CD14-positive monocyte (primary cell): Measurements from ENCODE around the gene KTI12. TPM values are rescaled to one million over a fixed set of nuclear protein-coding genes. Genes with fewer than 3 reads are reported as not detected.

Experiments used
- DNase-seq, 3 donors: peaks; one replicate each; pipeline ENCODE4 v3.0.0-alpha.2; 2011 to 2022
- H2AFZ ChIP-seq: 2 replicates; pipeline ENCODE4 v1.6.0; 2012; ENCODE audit warnings: mild to moderate bottlenecking, low read depth, low read length, inconsistent platforms; ENCODE audit not compliant: insufficient read depth, poor library complexity, severe bottlenecking
- H3K27ac ChIP-seq, 2 donors: 1 replicate in 1 of 2; 2 replicates in 1 of 2; pipeline ENCODE4 v1.5.1; 2012 to 2013; ENCODE audit warnings: low read length in 2 of 2, control low read depth in 1 of 2, inconsistent platforms in 1 of 2, low read depth in 1 of 2, mild to moderate bottlenecking in 1 of 2
- H3K27me3 ChIP-seq, 2 donors: one replicate each; pipeline versions ENCODE4 v1.6.0 to v1.6.1; 2011 to 2013; ENCODE audit warnings: low read length in 2 of 2; ENCODE audit not compliant: control insufficient read depth in 2 of 2, insufficient read depth in 2 of 2
- H3K36me3 ChIP-seq, 2 donors: replicated peaks in 1 of 2; 1 replicate in 1 of 2; 2 replicates in 1 of 2; pipeline versions ENCODE4 v1.5.1 to v1.6.1; 2012 to 2013; ENCODE audit warnings: low read length in 2 of 2, control low read depth in 1 of 2, inconsistent platforms in 1 of 2, mild to moderate bottlenecking in 1 of 2; ENCODE audit not compliant: insufficient read depth in 2 of 2, control insufficient read depth in 1 of 2
- H3K4me1 ChIP-seq, 2 donors: 1 replicate in 1 of 2; 2 replicates in 1 of 2; pipeline versions ENCODE4 v1.5.1 to v1.6.1; 2012 to 2013; ENCODE audit warnings: low read length in 2 of 2, control low read depth in 1 of 2, inconsistent platforms in 1 of 2, mild to moderate bottlenecking in 1 of 2, moderate library complexity in 1 of 2; ENCODE audit not compliant: insufficient read depth in 2 of 2, control insufficient read depth in 1 of 2
- H3K4me2 ChIP-seq: replicated peaks from 2 replicates; pipeline ENCODE3; 2012; ENCODE audit warnings: low read length, moderate library complexity, mild to moderate bottlenecking; ENCODE audit not compliant: poor library complexity, severe bottlenecking; ENCODE audit errors: extremely low read depth
- H3K4me3 ChIP-seq, 3 experiments: fragments of 200-600 bp in 1 of 3; sonication (generic) in 1 of 3; replicated peaks in 1 of 3; 1 replicate in 2 of 3; 2 replicates in 1 of 3; pipeline ENCODE4 v1.5.1; 2011 to 2013; ENCODE audit warnings: low read length in 3 of 3, mild to moderate bottlenecking in 3 of 3, control low read depth in 2 of 3, low read depth in 2 of 3, inconsistent platforms in 1 of 3, moderate library complexity in 1 of 3
- H3K79me2 ChIP-seq: 2 replicates; pipeline ENCODE4 v1.6.0; 2012; ENCODE audit warnings: mild to moderate bottlenecking, control low read depth, inconsistent platforms, low read length, moderate library complexity; ENCODE audit not compliant: insufficient read depth
- H3K9ac ChIP-seq: 2 replicates; pipeline ENCODE4 v1.6.0; 2017; ENCODE audit warnings: low read length, mild to moderate bottlenecking; ENCODE audit not compliant: insufficient read depth, poor library complexity, severe bottlenecking
- H3K9me3 ChIP-seq, 2 donors: replicated peaks in 1 of 2; 1 replicate in 1 of 2; 2 replicates in 1 of 2; pipeline versions ENCODE4 v1.5.1 to v1.6.1; 2012 to 2013; ENCODE audit warnings: low read length in 2 of 2, control low read depth in 1 of 2; ENCODE audit not compliant: control insufficient read depth in 1 of 2, insufficient read depth in 1 of 2
- H4K20me1 ChIP-seq: 2 replicates; pipeline ENCODE4 v1.6.0; 2012; ENCODE audit warnings: mild to moderate bottlenecking, low read length, control low read depth, moderate library complexity; ENCODE audit not compliant: insufficient read depth
- H3K27ac Mint-ChIP-seq, 7 donors: one replicate each; pipeline ENCODE4 v1.8.0; 2020; ENCODE audit warnings: mild to moderate bottlenecking in 7 of 7, mixed read lengths in 7 of 7, moderate library complexity in 6 of 7, inconsistent platforms in 2 of 7
- H3K27me3 Mint-ChIP-seq, 3 donors: one replicate each; pipeline ENCODE4 v1.8.0; 2021 to 2022; ENCODE audit warnings: low read depth in 3 of 3, mild to moderate bottlenecking in 3 of 3, mixed read lengths in 3 of 3, moderate library complexity in 3 of 3, inconsistent platforms in 1 of 3
- H3K36me3 Mint-ChIP-seq, 2 donors: one replicate each; pipeline ENCODE4 v1.8.0; 2020; ENCODE audit warnings: mixed read lengths in 2 of 2, inconsistent platforms in 1 of 2, mild to moderate bottlenecking in 1 of 2
- H3K4me1 Mint-ChIP-seq: one replicate; pipeline ENCODE4 v1.8.0; 2020; ENCODE audit warnings: mild to moderate bottlenecking, mixed read lengths
- H3K4me3 Mint-ChIP-seq, 2 donors: one replicate each; pipeline ENCODE4 v1.8.0; 2020; ENCODE audit warnings: mild to moderate bottlenecking in 2 of 2, mixed read lengths in 2 of 2, moderate library complexity in 1 of 2
- H3K9me3 Mint-ChIP-seq, 7 donors: one replicate each; pipeline ENCODE4 v1.8.0; 2020 to 2022; ENCODE audit warnings: mixed read lengths in 7 of 7, mild to moderate bottlenecking in 6 of 7, moderate library complexity in 6 of 7, inconsistent platforms in 2 of 7
- WGBS: methylation state at CpG from one replicate; pipeline ENCODE4 v1.1.5; 2013; ENCODE audit warnings: missing lambda C conversion rate; ENCODE audit not compliant: insufficient coverage; 5-methylcytosine and 5-hydroxymethylcytosine counted together
- intact Hi-C, 2 donors: fragments of 100-400 bp; cut with micrococcal nuclease; formaldehyde crosslinking; loops; one replicate each; pipeline versions ENCODE4 v1.15.0 to v1.15.1; 2023
- polyA plus RNA-seq, 3 donors: library from polyadenylated mRNA; depleted of rRNA in 1 of 3; unstranded in 2 of 3; stranded (reverse) in 1 of 3; fragments of 300-500 nt in 2 of 3; fragments of >200 nt in 1 of 3; fragmentation: Illumina TruSeq in 2 of 3; gene quantifications; 1 replicate in 2 of 3; 2 replicates in 1 of 3; pipeline ENCODE4 v1.2.3, GENCODE V29; 2012 to 2021
- small RNA-seq: library from RNA; depleted of rRNA; stranded (forward); fragments of <200 nt; gene quantifications from one replicate; pipeline ENCODE3, GENCODE V24; 2012; ENCODE audit warnings: low read depth; ENCODE audit not compliant: insufficient read length
- TF ChIP-seq, protein P1 (sequence below): fragments of 200-600 bp; IDR thresholded peaks from one replicate; pipeline ENCODE4 v1.8.0; 2022; ENCODE audit warnings: antibody characterized with exemption, mild to moderate bottlenecking

KTI12 gene
- polyA plus RNA-seq, 3 donors, result 6.4 to 18.2 (median 16.2) TPM

DNA sequence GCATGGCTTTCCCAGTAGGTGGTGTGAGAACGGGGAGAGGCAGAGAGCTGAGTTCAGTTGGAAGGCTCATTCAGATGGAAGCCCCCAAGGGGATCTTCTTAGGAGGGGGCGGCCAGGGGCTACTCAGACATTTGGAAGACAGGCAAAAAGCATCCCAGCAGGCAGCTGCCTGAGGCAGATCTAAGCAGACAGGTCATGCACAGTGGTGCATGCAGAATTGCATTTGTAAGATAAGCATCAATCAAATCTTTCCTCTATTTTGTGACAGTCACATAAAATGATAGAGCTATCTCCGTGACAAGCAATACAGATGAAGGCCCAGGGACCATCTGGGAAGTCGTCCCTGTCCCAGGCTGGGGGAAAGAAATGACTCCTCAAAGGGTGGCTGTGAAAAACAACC is 46.9 kb downstream of the KTI12 start:
- no peak overlapping the region for H3K27ac Mint-ChIP-seq
- 94% methylated on average over 4 of the region's 4 CpGs for WGBS
- no peak overlapping the region for H3K27ac ChIP-seq

DNA sequence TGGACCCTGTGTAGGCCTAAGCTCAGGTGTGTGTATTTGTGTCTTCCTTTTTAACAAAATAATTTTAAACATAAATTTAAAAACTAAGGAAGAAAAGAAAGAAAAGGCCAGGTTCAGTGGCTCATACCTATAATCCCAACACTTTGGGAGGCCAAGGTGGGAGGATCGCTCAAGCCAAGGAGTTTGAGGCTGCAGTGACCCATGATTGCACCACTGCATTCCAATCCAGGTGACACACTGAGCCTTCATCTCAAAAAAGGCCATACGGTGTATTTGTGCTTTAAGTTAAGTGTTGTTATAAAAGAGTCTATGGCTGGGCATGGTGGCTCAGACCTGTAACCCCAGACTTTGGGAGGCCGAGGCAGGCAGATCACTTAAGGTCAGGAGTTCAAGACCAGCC is 51.4 kb downstream of the KTI12 start:
- TF ChIP-seq, protein P1, sequence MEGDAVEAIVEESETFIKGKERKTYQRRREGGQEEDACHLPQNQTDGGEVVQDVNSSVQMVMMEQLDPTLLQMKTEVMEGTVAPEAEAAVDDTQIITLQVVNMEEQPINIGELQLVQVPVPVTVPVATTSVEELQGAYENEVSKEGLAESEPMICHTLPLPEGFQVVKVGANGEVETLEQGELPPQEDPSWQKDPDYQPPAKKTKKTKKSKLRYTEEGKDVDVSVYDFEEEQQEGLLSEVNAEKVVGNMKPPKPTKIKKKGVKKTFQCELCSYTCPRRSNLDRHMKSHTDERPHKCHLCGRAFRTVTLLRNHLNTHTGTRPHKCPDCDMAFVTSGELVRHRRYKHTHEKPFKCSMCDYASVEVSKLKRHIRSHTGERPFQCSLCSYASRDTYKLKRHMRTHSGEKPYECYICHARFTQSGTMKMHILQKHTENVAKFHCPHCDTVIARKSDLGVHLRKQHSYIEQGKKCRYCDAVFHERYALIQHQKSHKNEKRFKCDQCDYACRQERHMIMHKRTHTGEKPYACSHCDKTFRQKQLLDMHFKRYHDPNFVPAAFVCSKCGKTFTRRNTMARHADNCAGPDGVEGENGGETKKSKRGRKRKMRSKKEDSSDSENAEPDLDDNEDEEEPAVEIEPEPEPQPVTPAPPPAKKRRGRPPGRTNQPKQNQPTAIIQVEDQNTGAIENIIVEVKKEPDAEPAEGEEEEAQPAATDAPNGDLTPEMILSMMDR, result no peak
- Mint-ChIP-seq H3K4me3 (no peak overlapping the region), H3K9me3 (peaks cover 0 to 6% (median 1%) of the 10 kb centered on the region in 7 donors), H3K4me1 (no peaks in the 10 kb centered on the region), H3K36me3 (no peaks in the 10 kb centered on the region), H3K27me3 (peaks cover 0 to 9% (median 3%) of the 10 kb centered on the region in 3 donors), H3K27ac (no peak overlapping the region)
- no CpG with 5 or more reads among the region's 3 CpGs for WGBS
- H3K9ac ChIP-seq, result no peak overlapping the region
- H3K4me1 ChIP-seq, result no peaks in the 10 kb centered on the region
- no peak overlapping the region for H3K4me2 ChIP-seq
- no peak overlapping the region for H3K4me3 ChIP-seq
- intact Hi-C loops, result no loop called here
- no peak overlapping the region for H2AFZ ChIP-seq
- H3K27ac ChIP-seq, result no peak overlapping the region
- no peaks in the 10 kb centered on the region for H3K27me3 ChIP-seq
- no peak for DNase-seq
- H4K20me1 ChIP-seq, result no peaks in the 10 kb centered on the region
- H3K36me3 ChIP-seq, result no peaks in the 10 kb centered on the region
- no peaks in the 10 kb centered on the region for H3K9me3 ChIP-seq
- H3K79me2 ChIP-seq, result no peaks in the 10 kb centered on the region

More for the DNA sequence above, 46.9 kb downstream of the KTI12 start:
- H2AFZ ChIP-seq, result no peak overlapping the region
- Mint-ChIP-seq H3K27me3 (peaks cover 29 to 41% (median 35%) of the 10 kb centered on the region in 3 donors), H3K36me3 (peaks cover 0 to 4% of the 10 kb centered on the region in 2 donors), H3K4me1 (peaks cover 7% of the 10 kb centered on the region), H3K9me3 (peaks cover 0 to 19% (median 9%) of the 10 kb centered on the region in 7 donors), H3K4me3 (peak overlapping the region in 1 of 2 donors; percentile 44)
- H3K4me2 ChIP-seq, result no peak overlapping the region
- H3K9me3 ChIP-seq, result no peaks in the 10 kb centered on the region
- H3K36me3 ChIP-seq, result no peaks in the 10 kb centered on the region
- H3K9ac ChIP-seq, result no peak overlapping the region
- H3K27me3 ChIP-seq, result peaks cover 19 to 38% of the 10 kb centered on the region in 2 donors
- DNase-seq, result no peak
- no peaks in the 10 kb centered on the region for H3K79me2 ChIP-seq
- no peaks in the 10 kb centered on the region for H3K4me1 ChIP-seq
- H4K20me1 ChIP-seq, result no peaks in the 10 kb centered on the region
- intact Hi-C loops, result no loop called here
- TF ChIP-seq, protein P1, result no peak
- no peak overlapping the region for H3K4me3 ChIP-seq

Small RNA genes within 50 kb of the gene (small RNA-seq; reads per million reads assigned to genes)
- gene RN7SL290P, result not detected

Other genes with a start within 250 kb of the KTI12 start
- gene NRDC, start 155.1 kb downstream of the KTI12 start, polyA plus RNA-seq, result 10 to 100 TPM; 66.8 to 92.0 (median 74.3) TPM
- under 1 TPM in 1 of 3 donors, not detected in 2; under 0.01 TPM for gene RAB3B, start 43.1 kb downstream of the KTI12 start, polyA plus RNA-seq
- 100 to 1,000 TPM in 2 of 3 donors, 10 to 100 TPM in 1; 24.3 to 125 (median 121) TPM for gene TXNDC12, start 21.4 kb upstream of the KTI12 start, polyA plus RNA-seq
- 100 to 1,000 TPM in 2 of 3 donors, 10 to 100 TPM in 1; 27.0 to 116 (median 108) TPM for gene BTF3L4, start 22.5 kb upstream of the KTI12 start, polyA plus RNA-seq
- under 1 TPM in 1 of 3 donors, not detected in 2; 0.09 TPM for gene ZFYVE9, start 108.3 kb upstream of the KTI12 start, polyA plus RNA-seq